Esophagus squamous epithelium (tissue), 5 donors: ENCODE data around the gene CST8. TPM values are rescaled to one million over a fixed set of nuclear protein-coding genes. Genes with fewer than 3 reads are reported as not detected.

ENCODE experiments used
- DNase-seq: peaks from one replicate; lab custom pipeline; 2025; lab: John Stamatoyannopoulos, UW
- H3K27ac ChIP-seq, 4 donors: fragments of 200-600 bp; sonication (generic); one replicate each; pipeline ENCODE4 v1.5.1; 2016 to 2019; ENCODE audit warnings: mild to moderate bottlenecking in 1 of 4
- H3K27me3 ChIP-seq, 4 donors: fragments of 200-600 bp; sonication (generic); 1 replicate in 3 of 4; 2 replicates in 1 of 4; pipeline versions ENCODE4 v1.5.1 to v1.6.0; 2017 to 2021; ENCODE audit warnings: antibody characterized with exemption in 1 of 4
- H3K36me3 ChIP-seq, 3 donors: fragments of 200-600 bp; sonication (generic); one replicate each; pipeline ENCODE4 v1.5.1; 2016 to 2019
- H3K4me1 ChIP-seq, 3 donors: fragments of 200-600 bp; sonication (generic); one replicate each; pipeline ENCODE4 v1.5.1; 2017 to 2019
- H3K4me3 ChIP-seq, 4 donors: fragments of 200-600 bp; sonication (generic); 1 replicate in 3 of 4; 2 replicates in 1 of 4; pipeline ENCODE4 v1.5.1; 2016 to 2019; ENCODE audit warnings: mild to moderate bottlenecking in 2 of 4, moderate library complexity in 1 of 4
- H3K9me3 ChIP-seq, 3 donors: fragments of 200-600 bp; sonication (generic); one replicate each; pipeline ENCODE4 v1.5.1; 2016 to 2019
- POLR2A ChIP-seq, 4 donors: fragments of 450-650 bp; IDR thresholded peaks; one replicate each; pipeline ENCODE4 v1.6.1; 2017; ENCODE audit warnings: antibody characterized with exemption in 4 of 4, mild to moderate bottlenecking in 4 of 4, moderate library complexity in 3 of 4
- WGBS, 2 donors: methylation state at CpG; one replicate each; pipeline ENCODE4 v1.1.5; 2018; 5-methylcytosine and 5-hydroxymethylcytosine counted together
- intact Hi-C: fragments of 100-400 bp; cut with DNase I; formaldehyde crosslinking; loops from one replicate; pipeline ENCODE4 v1.15.0; 2022
- total RNA-seq, 4 donors: library from RNA; depleted of rRNA; stranded (reverse); fragments of >200 nt; gene quantifications; one replicate each; pipeline ENCODE4 v1.1.0, GENCODE V29; 2016
- TF ChIP-seq, protein P1 (sequence below), 6 experiments: fragments of 450-650 bp in 4 of 6; fragments of 200-600 bp in 2 of 6; sonication (generic) in 2 of 6; IDR thresholded peaks; one replicate each; pipeline ENCODE4 v1.5.1; 2016 to 2019; ENCODE audit warnings: antibody characterized with exemption in 6 of 6, mild to moderate bottlenecking in 4 of 6, moderate library complexity in 4 of 6
- donor health status: DM: yes; HTN: yes; CAD: no.

The CST8 gene
- total RNA-seq, 4 donors from 2014 or later, result not detected

DNA sequence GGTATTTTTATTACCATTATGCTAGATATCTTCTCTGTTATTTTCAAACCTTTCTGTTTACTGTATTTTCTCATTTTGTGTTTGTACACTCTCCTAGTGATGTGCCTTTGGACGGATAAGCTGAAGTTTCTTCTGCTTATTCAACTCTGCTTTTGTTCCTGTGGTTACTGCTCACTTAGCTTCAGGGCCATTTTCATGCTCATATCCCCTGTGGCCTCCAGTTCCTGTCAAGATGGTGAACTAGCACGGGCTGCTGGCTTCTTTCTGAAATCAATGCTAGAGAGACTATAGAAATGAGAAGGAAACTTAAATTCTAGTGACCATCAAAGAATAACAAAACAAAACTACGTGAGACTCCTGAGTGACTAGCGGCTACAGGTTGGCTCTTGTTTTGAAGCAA lies 6.8 kb upstream of the CST8 start:
- Histone ChIP-seq H3K27ac (peak overlapping the region in 1 of 4 donors; percentile 53), H3K27me3 (no peaks in the 10 kb centered on the region), H3K9me3 (no peaks in the 10 kb centered on the region), H3K4me1 (peaks cover 0 to 28% (median 0%) of the 10 kb centered on the region in 3 donors), H3K4me3 (no peak overlapping the region), H3K36me3 (no peaks in the 10 kb centered on the region)
- intact Hi-C loops, result no loop called here
- TF ChIP-seq, protein P1, sequence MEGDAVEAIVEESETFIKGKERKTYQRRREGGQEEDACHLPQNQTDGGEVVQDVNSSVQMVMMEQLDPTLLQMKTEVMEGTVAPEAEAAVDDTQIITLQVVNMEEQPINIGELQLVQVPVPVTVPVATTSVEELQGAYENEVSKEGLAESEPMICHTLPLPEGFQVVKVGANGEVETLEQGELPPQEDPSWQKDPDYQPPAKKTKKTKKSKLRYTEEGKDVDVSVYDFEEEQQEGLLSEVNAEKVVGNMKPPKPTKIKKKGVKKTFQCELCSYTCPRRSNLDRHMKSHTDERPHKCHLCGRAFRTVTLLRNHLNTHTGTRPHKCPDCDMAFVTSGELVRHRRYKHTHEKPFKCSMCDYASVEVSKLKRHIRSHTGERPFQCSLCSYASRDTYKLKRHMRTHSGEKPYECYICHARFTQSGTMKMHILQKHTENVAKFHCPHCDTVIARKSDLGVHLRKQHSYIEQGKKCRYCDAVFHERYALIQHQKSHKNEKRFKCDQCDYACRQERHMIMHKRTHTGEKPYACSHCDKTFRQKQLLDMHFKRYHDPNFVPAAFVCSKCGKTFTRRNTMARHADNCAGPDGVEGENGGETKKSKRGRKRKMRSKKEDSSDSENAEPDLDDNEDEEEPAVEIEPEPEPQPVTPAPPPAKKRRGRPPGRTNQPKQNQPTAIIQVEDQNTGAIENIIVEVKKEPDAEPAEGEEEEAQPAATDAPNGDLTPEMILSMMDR (IDR thresholded peaks at IDR 0.05), result no peak
- no peak for TF ChIP-seq POLR2A (IDR thresholded peaks at IDR 0.05)
- no peak for DNase-seq
- 16 to 42% methylated on average over 4 of the region's 4 CpGs for WGBS, 2 donors

DNA sequence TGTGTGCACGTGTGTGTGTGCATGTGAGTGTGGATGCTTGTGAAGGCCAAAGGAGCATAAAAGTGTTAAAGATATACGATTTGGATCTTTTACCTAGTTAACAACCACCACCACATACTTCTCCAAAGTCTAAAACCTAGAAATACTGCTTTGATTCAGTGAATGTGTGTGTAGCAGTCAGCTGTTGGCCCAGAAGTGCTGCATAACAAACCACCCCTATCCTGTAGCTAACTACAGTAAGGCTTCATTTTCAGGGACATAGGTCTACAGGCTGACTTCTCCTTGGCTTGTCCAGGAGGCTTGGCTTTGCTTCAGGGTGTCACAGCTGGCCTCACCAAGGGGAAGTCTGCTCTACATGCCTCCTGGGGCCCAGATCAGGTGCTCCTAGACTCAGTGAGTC lies 2.4 kb upstream of the CST8 start:
- no peak overlapping the region for H3K4me3 ChIP-seq
- no peak for DNase-seq
- no peaks in the 10 kb centered on the region for H3K9me3 ChIP-seq
- WGBS, 2 donors, result 69 to 77% methylated on average over 2 of the region's 2 CpGs
- H3K4me1 ChIP-seq, result peaks cover 0 to 21% (median 0%) of the 10 kb centered on the region in 3 donors
- no peak overlapping the region for H3K27ac ChIP-seq
- TF ChIP-seq POLR2A (IDR thresholded peaks at IDR 0.05), result no peak
- TF ChIP-seq, protein P1 (IDR thresholded peaks at IDR 0.05), result no peak
- H3K27me3 ChIP-seq, result no peaks in the 10 kb centered on the region
- intact Hi-C loops, result no loop called here
- no peaks in the 10 kb centered on the region for H3K36me3 ChIP-seq

DNA sequence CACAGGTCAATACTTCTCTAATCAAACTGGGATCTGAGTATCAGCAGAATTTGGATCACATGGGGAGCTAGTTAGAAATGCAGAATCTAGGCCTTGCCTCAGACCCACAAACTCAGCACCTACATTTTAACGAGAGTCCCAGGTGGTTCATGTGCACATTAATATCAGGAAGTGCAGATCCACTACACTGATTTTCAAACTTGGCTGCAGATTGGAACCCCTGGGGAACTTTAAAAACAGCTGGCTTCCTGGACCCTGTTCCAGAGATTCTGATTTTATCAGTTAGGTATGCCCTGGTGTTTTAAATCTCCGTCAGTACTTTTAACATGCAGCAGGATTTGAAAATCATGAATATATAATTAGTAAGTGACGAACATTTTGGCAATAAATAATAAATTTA lies 1.9 kb upstream of the CST8 start:
- WGBS, 2 donors, result 60 to 91% methylated on average over 3 of the region's 3 CpGs
- no peak for DNase-seq
- intact Hi-C loops, result no loop called here
- Histone ChIP-seq H3K36me3 (no peaks in the 10 kb centered on the region), H3K27me3 (no peaks in the 10 kb centered on the region), H3K4me1 (peaks cover 0 to 25% (median 0%) of the 10 kb centered on the region in 3 donors), H3K27ac (no peak overlapping the region), H3K4me3 (no peak overlapping the region), H3K9me3 (no peaks in the 10 kb centered on the region)
- no peak for TF ChIP-seq POLR2A (IDR thresholded peaks at IDR 0.05)
- TF ChIP-seq, protein P1 (IDR thresholded peaks at IDR 0.05), result no peak

DNA sequence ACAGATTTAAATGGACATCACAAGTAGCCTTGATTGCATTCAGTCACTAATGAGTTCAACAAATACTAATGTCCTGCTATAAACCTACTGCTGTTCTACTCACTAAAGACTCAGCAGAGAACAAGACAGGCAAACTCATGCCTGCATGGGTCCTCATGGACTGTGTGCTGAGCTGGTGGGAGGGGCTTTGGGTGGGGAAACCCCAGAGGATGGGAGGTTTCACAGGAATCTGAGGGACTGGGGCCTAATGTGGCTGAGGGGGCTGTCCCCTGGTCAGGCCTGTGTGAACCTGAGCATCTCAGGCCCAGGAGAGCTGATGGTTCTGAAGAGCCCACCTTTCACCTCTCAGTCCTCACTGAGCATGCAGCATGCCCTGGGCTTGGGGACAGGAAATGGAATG lies 1.4 kb downstream of the CST8 start:
- H3K4me1 ChIP-seq, result peaks cover 0 to 12% (median 0%) of the 10 kb centered on the region in 3 donors
- no peaks in the 10 kb centered on the region for H3K36me3 ChIP-seq
- TF ChIP-seq, protein P1 (IDR thresholded peaks at IDR 0.05), result no peak
- no peak for TF ChIP-seq POLR2A (IDR thresholded peaks at IDR 0.05)
- intact Hi-C loops, result no loop called here
- no peaks in the 10 kb centered on the region for H3K9me3 ChIP-seq
- H3K27ac ChIP-seq, result no peak overlapping the region
- H3K27me3 ChIP-seq, result no peaks in the 10 kb centered on the region
- DNase-seq, result no peak
- H3K4me3 ChIP-seq, result no peak overlapping the region

DNA sequence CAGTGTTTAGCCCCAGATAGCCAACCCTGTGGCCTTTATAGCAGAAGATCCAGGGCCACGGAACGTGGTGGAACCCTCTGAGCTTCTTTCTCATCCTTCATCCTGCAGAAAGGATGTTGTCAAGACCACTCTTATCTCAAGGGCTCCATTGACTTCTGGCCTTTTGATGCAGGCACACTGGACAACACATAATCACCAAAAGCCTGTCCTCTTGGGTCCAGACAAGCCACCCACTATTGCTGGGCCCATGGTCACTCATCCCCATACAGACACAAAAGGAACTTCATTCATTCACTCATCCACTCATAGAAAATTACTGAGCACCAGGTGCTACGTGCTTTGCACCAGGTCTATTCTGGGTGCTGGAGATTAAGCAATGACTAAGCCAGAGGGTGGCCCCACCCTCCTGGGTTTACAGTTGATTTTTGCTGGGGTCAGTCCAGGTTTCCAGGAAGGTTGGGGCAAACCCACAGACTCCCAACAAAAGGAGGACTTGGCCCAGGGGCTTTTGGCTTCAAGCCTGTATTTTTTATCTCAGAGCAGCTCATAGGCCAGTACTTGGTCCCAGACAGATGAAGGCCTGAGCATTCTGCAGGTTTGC lies 2.4 kb downstream of the CST8 start:
- DNase-seq, result no peak
- WGBS, 2 donors, result 50 to 65% methylated on average over 3 of the region's 3 CpGs

More for the DNA sequence above, 2.4 kb downstream of the CST8 start:
- no peaks in the 10 kb centered on the region for H3K27me3 ChIP-seq
- H3K27ac ChIP-seq, result peak overlapping the region in 2 of 4 donors; percentile 18 to 71
- peaks cover 0 to 12% (median 0%) of the 10 kb centered on the region in 3 donors for H3K4me1 ChIP-seq
- no peaks in the 10 kb centered on the region for H3K9me3 ChIP-seq
- no peaks in the 10 kb centered on the region for H3K36me3 ChIP-seq
- TF ChIP-seq POLR2A (IDR thresholded peaks at IDR 0.05), result no peak
- TF ChIP-seq, protein P1 (IDR thresholded peaks at IDR 0.05), result no peak
- H3K4me3 ChIP-seq, result no peak overlapping the region
- intact Hi-C loops, result no loop called here
